Stimulated activated CD8-positive, alpha-beta memory T cell treated with anti-CD3 and anti-CD28 coated beads, Interleukin-2, amount 100 ng/mL, for 1 hour (primary cell): ENCODE measurements around the gene SLC14A1.

ENCODE experiments used
- DNase-seq, 2 donors: peaks; one replicate each; pipeline ENCODE4 v3.0.0-alpha.2; 2020; ENCODE audit warnings: low read depth in 2 of 2

Gene SLC14A1

GRCh38 chr18:45722899-45723298 is 1.1 kb upstream of the SLC14A1 start:
- DNase-seq = peak; percentile 26 to 35

- no peak for DNase-seq
These were observed 620 bp downstream of the SLC14A1 start for GRCh38 chr18:45724601-45725000.

GRCh38 chr18:45725336-45725735 is 1.4 kb downstream of the SLC14A1 start:
- DNase-seq = no peak

GRCh38 chr18:45726603-45727002 is 2.6 kb downstream of the SLC14A1 start:
- DNase-seq = no peak

GRCh38 chr18:45727068-45727467 is 3.1 kb downstream of the SLC14A1 start:
- no peak for DNase-seq

GRCh38 chr18:45728336-45729010 is 4.5 kb downstream of the SLC14A1 start:
- no peak for DNase-seq

- no peak for DNase-seq
These were observed 7.0 kb downstream of the SLC14A1 start for GRCh38 chr18:45730832-45731575.

GRCh38 chr18:45731716-45732115 is 7.7 kb downstream of the SLC14A1 start:
- DNase-seq = no peak

- no peak for DNase-seq
These were observed 9.6 kb downstream of the SLC14A1 start for GRCh38 chr18:45733535-45733934.

GRCh38 chr18:45734505-45734904 is 10.5 kb downstream of the SLC14A1 start:
- DNase-seq = no peak

GRCh38 chr18:45734944-45735343 is 11.0 kb downstream of the SLC14A1 start:
- DNase-seq = no peak

GRCh38 chr18:45738660-45739059 is 14.7 kb downstream of the SLC14A1 start:
- DNase-seq = no peak

- DNase-seq = no peak
These were observed 15.3 kb downstream of the SLC14A1 start for GRCh38 chr18:45739268-45739667.

GRCh38 chr18:45739848-45740247 is 15.9 kb downstream of the SLC14A1 start:
- no peak for DNase-seq

GRCh38 chr18:45741056-45741455 is 17.1 kb downstream of the SLC14A1 start:
- DNase-seq = no peak

GRCh38 chr18:45745817-45746461 is 22.0 kb downstream of the SLC14A1 start:
- no peak for DNase-seq

GRCh38 chr18:45748501-45748900 is 24.5 kb downstream of the SLC14A1 start:
- DNase-seq = no peak

GRCh38 chr18:45749918-45750689 is 26.1 kb downstream of the SLC14A1 start:
- DNase-seq = no peak

- DNase-seq = no peak
These were observed 27.8 kb downstream of the SLC14A1 start for GRCh38 chr18:45751766-45752165.

- DNase-seq = no peak
These were observed 28.7 kb downstream of the SLC14A1 start for GRCh38 chr18:45752681-45753080.

- no peak for DNase-seq
These were observed 29.3 kb downstream of the SLC14A1 start for GRCh38 chr18:45753286-45753685.

- no peak for DNase-seq
These were observed 32.0 kb downstream of the SLC14A1 start for GRCh38 chr18:45755934-45756333.
